ENCODE data around the gene ZNF865.

The ZNF865 gene

GRCh38 chr19:55659822-55660221 is 54.4 kb downstream of the ZNF865 start:
- DNase-seq (ENCODE audit: low read depth): no peak

- DNase-seq (ENCODE audit: low read depth): no peak
These were observed 55.0 kb downstream of the ZNF865 start for GRCh38 chr19:55660404-55660803.

GRCh38 chr19:55660991-55661390 is 55.5 kb downstream of the ZNF865 start:
- DNase-seq (ENCODE audit: low read depth): no peak

GRCh38 chr19:55661826-55662225 is 56.4 kb downstream of the ZNF865 start:
- no peak for DNase-seq (ENCODE audit: low read depth)

GRCh38 chr19:55663846-55664536 is 58.5 kb downstream of the ZNF865 start:
- no peak for DNase-seq (ENCODE audit: low read depth)

GRCh38 chr19:55666343-55667005 is 61.0 kb downstream of the ZNF865 start:
- DNase-seq (ENCODE audit: low read depth): no peak

All from stromal cell of bone marrow (primary cell).